Panc1 (cell line): ENCODE data around the gene PPP1R9A. TPM values are rescaled to one million over a fixed set of nuclear protein-coding genes. Genes with fewer than 3 reads are reported as not detected.

Experiments
- ATAC-seq: fragments of 200-7000 bp; cut with Tn5 transposase; 2 replicates; pipeline ENCODE4 v1.9.1; 2020; ENCODE audit warnings: mild to moderate bottlenecking, moderate library complexity
- BruUV-seq: library from RNA; stranded (reverse); fragments of 400-500 nt; replicated peaks from 2 replicates; lab custom pipeline; 2021; lab: Mats Ljungman, UMichigan
- CTCF ChIA-PET: fragments of 300-600 bp; sonication (Branson Sonifier 250); formaldehyde crosslinking; loops from one replicate; lab custom pipeline; 2022; ENCODE audit warnings: antibody characterized with exemption; lab: Charles Lee
- POLR2A ChIA-PET: fragments of 300-600 bp; sonication (Branson Sonifier 250); formaldehyde crosslinking; loops from one replicate; lab custom pipeline; 2022; ENCODE audit warnings: antibody characterized with exemption; lab: Charles Lee
- DNase-seq: peaks from one replicate; pipeline ENCODE4 v3.0.0-alpha.2; 2010; ENCODE audit warnings: low read depth, low spot score
- H3K27ac ChIP-seq: 2 replicates; pipeline ENCODE4 v1.5.1; 2011; ENCODE audit warnings: mild to moderate bottlenecking, low read length, inconsistent platforms
- H3K27me3 ChIP-seq: fragments of 200-500 bp; sonication (Bioruptor generic); 2 replicates; pipeline ENCODE4 v1.6.0; 2014; ENCODE audit warnings: low read length, inconsistent platforms; ENCODE audit not compliant: control insufficient read depth, insufficient read depth
- H3K36me3 ChIP-seq: fragments of 200-500 bp; sonication (Bioruptor generic); 2 replicates; pipeline ENCODE4 v1.5.1; 2014; ENCODE audit warnings: inconsistent platforms, mild to moderate bottlenecking, low read length, moderate library complexity; ENCODE audit not compliant: control insufficient read depth, insufficient read depth
- H3K4me1 ChIP-seq: 2 replicates; pipeline ENCODE4 v1.5.1; 2011; ENCODE audit warnings: inconsistent platforms, mild to moderate bottlenecking, low read length, moderate library complexity; ENCODE audit not compliant: control insufficient read depth, insufficient read depth
- H3K4me3 ChIP-seq, 2 experiments: 2 replicates each; pipeline ENCODE4 v1.5.1; 2011 to 2012; ENCODE audit warnings: low read depth in 2 of 2, low read length in 2 of 2, mild to moderate bottlenecking in 2 of 2, inconsistent platforms in 1 of 2, moderate library complexity in 1 of 2
- H3K9me3 ChIP-seq: fragments of 200-500 bp; sonication (Bioruptor generic); 2 replicates; pipeline ENCODE4 v1.5.1; 2014; ENCODE audit warnings: low read depth, mild to moderate bottlenecking, inconsistent platforms, low read length, moderate library complexity; ENCODE audit not compliant: control insufficient read depth, insufficient read depth
- POLR2AphosphoS5 ChIP-seq: IDR thresholded peaks from 2 replicates; pipeline ENCODE4 v1.6.1; 2012; ENCODE audit warnings: mild to moderate bottlenecking, low read depth, low read length, moderate library complexity
- SIN3A ChIP-seq: IDR thresholded peaks from 2 replicates; pipeline ENCODE4 v1.6.1; 2012; ENCODE audit warnings: low read depth, mild to moderate bottlenecking, low read length, moderate library complexity, borderline replicate concordance; ENCODE audit not compliant: insufficient read depth
- TCF7L2 ChIP-seq: IDR thresholded peaks from 2 replicates; pipeline ENCODE4 v1.6.1; 2011; ENCODE audit warnings: mild to moderate bottlenecking, low read depth, low read length, inconsistent platforms
- in situ Hi-C: cut with HindIII; loops from 2 replicates; pipeline ENCODE4 v1.10.0; 2016; ENCODE audit warnings: low sequenced_read_pairs, low pct_unique_long_range_greater_than_20kb
- intact Hi-C: fragments of 100-400 bp; cut with micrococcal nuclease; formaldehyde crosslinking; loops from one replicate; pipeline ENCODE4 v1.10.0; 2022; ENCODE audit not compliant: unreplicated experiment
- total RNA-seq: library from RNA; stranded (reverse); gene quantifications from one replicate; pipeline ENCODE4 v1.2.1, GENCODE V29; 2021; ENCODE audit not compliant: unreplicated experiment
- TF ChIP-seq, protein P1 (sequence below): fragments of 450-650 bp; IDR thresholded peaks from 2 replicates; pipeline ENCODE4 v1.5.1; 2017; ENCODE audit warnings: mild to moderate bottlenecking
- TF ChIP-seq, protein P2 (sequence below), 2 experiments: IDR thresholded peaks; 2 replicates each; pipeline ENCODE4 v1.6.1; 2011 to 2012; ENCODE audit warnings: low read depth in 2 of 2, control low read depth in 1 of 2, low read length in 1 of 2, mild to moderate bottlenecking in 1 of 2, moderate library complexity in 1 of 2; ENCODE audit not compliant: insufficient read depth in 1 of 2

PPP1R9A gene
- total RNA-seq, 1 experiment from 2014 or later, result 5.0 TPM

DNA sequence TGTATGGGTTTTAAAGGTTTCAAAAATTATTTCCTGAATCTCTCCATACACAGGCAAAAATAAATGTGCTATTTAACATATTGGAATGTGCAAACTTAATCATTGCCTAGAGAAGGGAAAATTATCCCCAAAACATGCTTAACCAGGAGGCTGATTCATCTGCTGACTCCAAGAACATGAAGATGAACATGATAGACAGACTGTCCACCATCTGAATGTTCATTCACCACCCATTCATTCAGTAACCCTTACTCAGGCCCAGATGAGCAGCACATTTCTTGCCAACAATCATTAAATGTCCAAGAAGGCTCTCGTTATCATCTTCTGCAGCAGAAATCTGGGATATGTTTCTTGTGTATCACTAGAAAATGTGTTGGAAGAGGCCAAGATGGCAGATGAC lies 110.6 kb downstream of the PPP1R9A start:
- Histone ChIP-seq H3K9me3 (no peaks in the 10 kb centered on the region), H3K27ac (no peak overlapping the region), H3K27me3 (no peaks in the 10 kb centered on the region), H3K36me3 (no peaks in the 10 kb centered on the region), H3K4me1 (no peaks in the 10 kb centered on the region), H3K4me3 (no peak overlapping the region)
- ChIA-PET POLR2A (no interaction called here), CTCF (no interaction called here)
- no TSS peak for BruUV-seq
- ATAC-seq (no peak), DNase-seq (no peak)
- in situ Hi-C loops (no loop called here), intact Hi-C loops (no loop called here)
- TF ChIP-seq SIN3A, result no peak
- TF ChIP-seq, protein P1, sequence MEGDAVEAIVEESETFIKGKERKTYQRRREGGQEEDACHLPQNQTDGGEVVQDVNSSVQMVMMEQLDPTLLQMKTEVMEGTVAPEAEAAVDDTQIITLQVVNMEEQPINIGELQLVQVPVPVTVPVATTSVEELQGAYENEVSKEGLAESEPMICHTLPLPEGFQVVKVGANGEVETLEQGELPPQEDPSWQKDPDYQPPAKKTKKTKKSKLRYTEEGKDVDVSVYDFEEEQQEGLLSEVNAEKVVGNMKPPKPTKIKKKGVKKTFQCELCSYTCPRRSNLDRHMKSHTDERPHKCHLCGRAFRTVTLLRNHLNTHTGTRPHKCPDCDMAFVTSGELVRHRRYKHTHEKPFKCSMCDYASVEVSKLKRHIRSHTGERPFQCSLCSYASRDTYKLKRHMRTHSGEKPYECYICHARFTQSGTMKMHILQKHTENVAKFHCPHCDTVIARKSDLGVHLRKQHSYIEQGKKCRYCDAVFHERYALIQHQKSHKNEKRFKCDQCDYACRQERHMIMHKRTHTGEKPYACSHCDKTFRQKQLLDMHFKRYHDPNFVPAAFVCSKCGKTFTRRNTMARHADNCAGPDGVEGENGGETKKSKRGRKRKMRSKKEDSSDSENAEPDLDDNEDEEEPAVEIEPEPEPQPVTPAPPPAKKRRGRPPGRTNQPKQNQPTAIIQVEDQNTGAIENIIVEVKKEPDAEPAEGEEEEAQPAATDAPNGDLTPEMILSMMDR, result no peak
- TF ChIP-seq, protein P2, sequence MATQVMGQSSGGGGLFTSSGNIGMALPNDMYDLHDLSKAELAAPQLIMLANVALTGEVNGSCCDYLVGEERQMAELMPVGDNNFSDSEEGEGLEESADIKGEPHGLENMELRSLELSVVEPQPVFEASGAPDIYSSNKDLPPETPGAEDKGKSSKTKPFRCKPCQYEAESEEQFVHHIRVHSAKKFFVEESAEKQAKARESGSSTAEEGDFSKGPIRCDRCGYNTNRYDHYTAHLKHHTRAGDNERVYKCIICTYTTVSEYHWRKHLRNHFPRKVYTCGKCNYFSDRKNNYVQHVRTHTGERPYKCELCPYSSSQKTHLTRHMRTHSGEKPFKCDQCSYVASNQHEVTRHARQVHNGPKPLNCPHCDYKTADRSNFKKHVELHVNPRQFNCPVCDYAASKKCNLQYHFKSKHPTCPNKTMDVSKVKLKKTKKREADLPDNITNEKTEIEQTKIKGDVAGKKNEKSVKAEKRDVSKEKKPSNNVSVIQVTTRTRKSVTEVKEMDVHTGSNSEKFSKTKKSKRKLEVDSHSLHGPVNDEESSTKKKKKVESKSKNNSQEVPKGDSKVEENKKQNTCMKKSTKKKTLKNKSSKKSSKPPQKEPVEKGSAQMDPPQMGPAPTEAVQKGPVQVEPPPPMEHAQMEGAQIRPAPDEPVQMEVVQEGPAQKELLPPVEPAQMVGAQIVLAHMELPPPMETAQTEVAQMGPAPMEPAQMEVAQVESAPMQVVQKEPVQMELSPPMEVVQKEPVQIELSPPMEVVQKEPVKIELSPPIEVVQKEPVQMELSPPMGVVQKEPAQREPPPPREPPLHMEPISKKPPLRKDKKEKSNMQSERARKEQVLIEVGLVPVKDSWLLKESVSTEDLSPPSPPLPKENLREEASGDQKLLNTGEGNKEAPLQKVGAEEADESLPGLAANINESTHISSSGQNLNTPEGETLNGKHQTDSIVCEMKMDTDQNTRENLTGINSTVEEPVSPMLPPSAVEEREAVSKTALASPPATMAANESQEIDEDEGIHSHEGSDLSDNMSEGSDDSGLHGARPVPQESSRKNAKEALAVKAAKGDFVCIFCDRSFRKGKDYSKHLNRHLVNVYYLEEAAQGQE (IDR thresholded peaks at IDR 0.05; ENCODE audit: insufficient read depth in 1 of 2, low read depth in 2 of 2, low read length in 1 of 2), result no peak
- no peak for TF ChIP-seq TCF7L2
- TF ChIP-seq POLR2AphosphoS5, result no peak

DNA sequence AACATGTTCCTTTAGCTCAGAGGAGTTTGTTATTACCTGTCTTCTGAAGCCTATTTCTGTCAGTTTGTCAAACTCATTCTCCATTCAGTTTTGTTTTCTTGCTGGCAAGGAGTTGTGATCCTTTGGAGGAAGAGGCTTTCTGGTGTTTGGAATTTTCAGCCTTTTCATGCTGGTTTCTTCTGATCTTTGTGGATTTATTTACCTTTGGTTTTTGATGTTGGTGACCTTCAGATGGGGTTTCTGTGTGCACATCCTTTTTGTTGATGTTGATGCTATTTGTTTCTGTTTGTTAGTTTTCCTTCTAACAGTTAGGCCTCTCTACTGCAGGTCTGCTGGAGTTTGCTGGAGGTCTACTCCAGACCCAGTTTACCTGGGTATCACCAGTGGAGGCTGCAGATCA lies 118.6 kb downstream of the PPP1R9A start:
- intact Hi-C loops, result no loop called here
- ATAC-seq (no peak), DNase-seq (no peak)
- Histone ChIP-seq H3K27me3 (no peaks in the 10 kb centered on the region), H3K36me3 (no peaks in the 10 kb centered on the region), H3K4me3 (no peak overlapping the region), H3K27ac (no peak overlapping the region), H3K4me1 (no peaks in the 10 kb centered on the region), H3K9me3 (no peaks in the 10 kb centered on the region)
- ChIA-PET POLR2A (no interaction called here), CTCF (no interaction called here)
- no TSS peak for BruUV-seq
- in situ Hi-C loops, result no loop called here
- no peak for TF ChIP-seq TCF7L2
- no peak for TF ChIP-seq SIN3A
- TF ChIP-seq, protein P1, result no peak
